Activated T-helper 1 cell treated with anti-CD3 and anti-CD28 coated beads, Interleukin-2, amount 50 U/mL, for 16 hours (primary cell): ENCODE data around the gene NUDT10.
"Not testable (repeated sequence)": the region's sequence is repeated elsewhere in the genome, so short reads cannot be mapped to it uniquely, and the experiment has no call there.

Source experiments
- DNase-seq, 2 donors: peaks; one replicate each; pipeline ENCODE4 v3.0.0-alpha.2; 2020; ENCODE audit warnings: low read depth in 1 of 2, low spot score in 1 of 2

The NUDT10 gene

GRCh38 chrX:51332188-51332942 is at the start of gene NUDT10:
TSS of gene NUDT10 (plus strand) at chrX:51332822. CDS start at chrX:51332966, 144 bp downstream.
- peak in 1 of 2 donors; percentile 4 for DNase-seq

- DNase-seq = no peak
Observed at GRCh38 chrX:51292421-51292820, 40.2 kb upstream of the NUDT10 start.

GRCh38 chrX:51296138-51296537 is 36.5 kb upstream of the NUDT10 start:
- DNase-seq = no peak

- DNase-seq = no peak
Observed at GRCh38 chrX:51316271-51316670, 16.4 kb upstream of the NUDT10 start.

GRCh38 chrX:51332943-51333785 is 542 bp downstream of the NUDT10 start:
- DNase-seq = not testable (repeated sequence)

GRCh38 chrX:51334276-51334675 is 1.7 kb downstream of the NUDT10 start:
- DNase-seq = no peak

GRCh38 chrX:51336584-51336983 is 4.0 kb downstream of the NUDT10 start:
- no peak for DNase-seq

GRCh38 chrX:51361251-51361650 is 28.6 kb downstream of the NUDT10 start:
- DNase-seq = no peak

- no peak for DNase-seq
Observed at GRCh38 chrX:51376672-51377071, 44.0 kb downstream of the NUDT10 start.
